Mesothelial cell of epicardium (in vitro differentiated cells): Measurements from ENCODE around the gene GPR42. TPM values are rescaled to one million over a fixed set of nuclear protein-coding genes. Genes with fewer than 3 reads are reported as not detected.

ENCODE experiments used
- DNase-seq, 2 experiments: peaks; one replicate each; pipeline ENCODE4 v3.0.0; 2021; ENCODE audit warnings: low spot score in 2 of 2; ENCODE audit not compliant: unreplicated experiment in 2 of 2
- H3K27ac Mint-ChIP-seq: 2 replicates; pipeline ENCODE4 v1.8.0; 2021; ENCODE audit warnings: mixed read lengths
- H3K27me3 Mint-ChIP-seq: 2 replicates; pipeline ENCODE4 v1.8.0; 2021; ENCODE audit warnings: low read depth, mixed read lengths
- H3K36me3 Mint-ChIP-seq: 2 replicates; pipeline ENCODE4 v1.8.0; 2021; ENCODE audit warnings: mixed read lengths
- H3K4me1 Mint-ChIP-seq: 2 replicates; pipeline ENCODE4 v1.8.0; 2021; ENCODE audit warnings: mixed read lengths
- H3K4me3 Mint-ChIP-seq: 2 replicates; pipeline ENCODE4 v1.8.0; 2021; ENCODE audit warnings: mild to moderate bottlenecking, moderate library complexity, mixed read lengths
- H3K9me3 Mint-ChIP-seq: 2 replicates; pipeline ENCODE4 v1.8.0; 2021; ENCODE audit warnings: mixed read lengths
- microRNA-seq: library from miRNA; unstranded; fragments of <30 nt; microRNA quantifications from one replicate; pipeline ENCODE4 v1.2.0, GENCODE V29; 2021; ENCODE audit warnings: inconsistent platforms, mixed read lengths
- total RNA-seq: library from RNA; stranded (reverse); gene quantifications from 3 replicates; pipeline ENCODE4 v1.2.1, GENCODE V29; 2021
- TF ChIP-seq, protein P1 (sequence below): fragments of 200-600 bp; sonication (generic); IDR thresholded peaks from one replicate; pipeline ENCODE4 v1.5.0; 2021; ENCODE audit warnings: antibody characterized with exemption; ENCODE audit not compliant: unreplicated experiment

The GPR42 gene
- total RNA-seq, 1 donor from 2014 or later, result not detected

DNA sequence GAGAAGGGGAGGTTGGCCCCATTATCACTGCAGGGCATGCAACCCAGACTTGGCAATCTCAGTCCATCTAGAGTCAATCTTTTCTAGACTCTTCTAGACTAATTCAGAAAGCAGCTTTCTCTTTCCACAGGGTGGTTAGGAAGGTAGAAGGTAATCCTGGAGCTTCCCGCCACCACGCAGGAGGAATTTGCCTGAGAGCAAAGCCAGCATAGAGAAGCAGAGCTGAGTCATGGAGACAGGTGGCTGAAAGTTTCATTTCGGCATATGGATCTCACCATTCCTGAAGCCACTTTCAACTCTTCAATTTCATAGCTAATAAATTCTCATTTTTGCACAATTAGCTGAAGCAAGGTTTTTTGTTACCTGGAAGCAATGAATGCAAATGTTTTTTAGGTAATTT, 48.2 kb downstream of the GPR42 start:
- TF ChIP-seq, protein P1, sequence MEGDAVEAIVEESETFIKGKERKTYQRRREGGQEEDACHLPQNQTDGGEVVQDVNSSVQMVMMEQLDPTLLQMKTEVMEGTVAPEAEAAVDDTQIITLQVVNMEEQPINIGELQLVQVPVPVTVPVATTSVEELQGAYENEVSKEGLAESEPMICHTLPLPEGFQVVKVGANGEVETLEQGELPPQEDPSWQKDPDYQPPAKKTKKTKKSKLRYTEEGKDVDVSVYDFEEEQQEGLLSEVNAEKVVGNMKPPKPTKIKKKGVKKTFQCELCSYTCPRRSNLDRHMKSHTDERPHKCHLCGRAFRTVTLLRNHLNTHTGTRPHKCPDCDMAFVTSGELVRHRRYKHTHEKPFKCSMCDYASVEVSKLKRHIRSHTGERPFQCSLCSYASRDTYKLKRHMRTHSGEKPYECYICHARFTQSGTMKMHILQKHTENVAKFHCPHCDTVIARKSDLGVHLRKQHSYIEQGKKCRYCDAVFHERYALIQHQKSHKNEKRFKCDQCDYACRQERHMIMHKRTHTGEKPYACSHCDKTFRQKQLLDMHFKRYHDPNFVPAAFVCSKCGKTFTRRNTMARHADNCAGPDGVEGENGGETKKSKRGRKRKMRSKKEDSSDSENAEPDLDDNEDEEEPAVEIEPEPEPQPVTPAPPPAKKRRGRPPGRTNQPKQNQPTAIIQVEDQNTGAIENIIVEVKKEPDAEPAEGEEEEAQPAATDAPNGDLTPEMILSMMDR, result no peak
- H3K4me3 Mint-ChIP-seq, result no peak overlapping the region
- peaks cover 37% of the 10 kb centered on the region for H3K27me3 Mint-ChIP-seq
- no peaks in the 10 kb centered on the region for H3K36me3 Mint-ChIP-seq
- no peak for DNase-seq
- H3K27ac Mint-ChIP-seq, result no peak overlapping the region
- H3K9me3 Mint-ChIP-seq, result no peaks in the 10 kb centered on the region
- H3K4me1 Mint-ChIP-seq, result peaks cover 6% of the 10 kb centered on the region

DNA sequence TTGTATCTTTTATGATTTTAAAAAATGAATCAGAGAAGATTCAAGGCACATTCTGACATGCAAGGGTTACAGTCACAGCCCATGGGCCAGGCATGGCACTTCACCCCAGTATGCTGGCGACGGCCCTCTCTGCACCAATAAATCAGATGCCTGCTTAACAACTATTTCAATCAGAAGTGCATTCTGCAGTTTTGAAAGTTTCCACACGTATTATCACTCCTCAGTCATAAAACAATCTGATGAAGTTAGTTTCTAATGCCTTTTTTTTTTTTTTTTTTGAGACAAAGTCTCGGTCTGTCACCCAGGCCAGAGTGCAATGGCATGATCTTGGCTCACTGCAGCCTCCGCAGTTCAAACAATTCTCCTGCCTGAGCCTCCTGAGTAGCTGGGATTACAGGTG, 48.9 kb downstream of the GPR42 start:
- no peak overlapping the region for H3K4me3 Mint-ChIP-seq
- TF ChIP-seq, protein P1, result no peak
- H3K9me3 Mint-ChIP-seq, result no peaks in the 10 kb centered on the region
- no peaks in the 10 kb centered on the region for H3K36me3 Mint-ChIP-seq
- H3K27ac Mint-ChIP-seq, result no peak overlapping the region
- no peak for DNase-seq
- peaks cover 6% of the 10 kb centered on the region for H3K4me1 Mint-ChIP-seq
- peaks cover 34% of the 10 kb centered on the region for H3K27me3 Mint-ChIP-seq

DNA sequence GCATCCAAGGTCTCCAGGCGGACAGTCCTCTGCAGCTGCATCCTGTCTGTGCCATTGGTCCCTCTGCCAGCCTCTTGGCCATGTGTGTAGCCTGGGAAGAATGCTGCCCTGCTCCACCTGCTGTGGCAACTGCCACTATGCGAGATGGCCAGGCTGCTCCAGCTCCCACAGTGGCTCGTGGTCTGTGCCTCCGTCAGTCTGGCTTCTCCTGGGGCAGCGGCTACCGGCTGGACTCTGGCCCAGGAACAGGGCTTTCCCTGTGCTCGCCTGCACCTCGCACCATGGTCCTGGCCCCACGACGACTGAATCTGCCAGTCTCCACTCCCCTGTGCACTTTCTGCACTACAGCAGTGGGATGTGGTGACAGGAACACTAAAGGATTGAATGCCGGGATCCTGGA, 50.5 kb downstream of the GPR42 start:
- Mint-ChIP-seq H3K27me3 (peaks cover 24% of the 10 kb centered on the region), H3K4me1 (peaks cover 6% of the 10 kb centered on the region), H3K4me3 (no peak overlapping the region), H3K36me3 (no peaks in the 10 kb centered on the region), H3K9me3 (no peaks in the 10 kb centered on the region), H3K27ac (no peak overlapping the region)
- DNase-seq, result no peak
- TF ChIP-seq, protein P1, result no peak

Small RNA genes lying within 50 kb of the gene (microRNA-seq; reads per million reads assigned to microRNA genes)
- 2.1 reads per million for gene MIR5196

Other genes with a start within 250 kb of the GPR42 start
- gene LGI4, start 236.0 kb upstream of the GPR42 start, total RNA-seq, result 1.1 to 2.0 TPM (median 1.4 TPM) in 3 replicates
- gene FXYD1, start 232.2 kb upstream of the GPR42 start, total RNA-seq, result 2.8 to 4.3 TPM (median 3.6 TPM) in 3 replicates
- 0.41 to 1.3 TPM (median 0.69 TPM) in 3 replicates for gene FXYD7, start 227.8 kb upstream of the GPR42 start, total RNA-seq
- gene FXYD5, start 216.3 kb upstream of the GPR42 start, total RNA-seq, result 23.1 to 27.0 TPM (median 24.7 TPM) in 3 replicates
- not detected in 3 replicates for gene FAM187B, start 142.3 kb upstream of the GPR42 start, total RNA-seq
- gene LSR, start 122.1 kb upstream of the GPR42 start, total RNA-seq, result 48.9 to 54.7 TPM (median 51.9 TPM) in 3 replicates
- 135 to 154 TPM (median 137 TPM) in 3 replicates for gene USF2, start 102.1 kb upstream of the GPR42 start, total RNA-seq
- gene HAMP, start 88.5 kb upstream of the GPR42 start, total RNA-seq, result 1.2 to 1.6 TPM (median 1.4 TPM) in 3 replicates
- 19.2 to 26.1 TPM (median 22.7 TPM) in 3 replicates for gene MAG, start 78.9 kb upstream of the GPR42 start, total RNA-seq
- gene CD22, start 41.9 kb upstream of the GPR42 start, total RNA-seq, result 54.6 to 59.9 TPM (median 56.3 TPM) in 3 replicates
- 0.96 to 1.3 TPM (median 1.2 TPM) in 3 replicates for gene FFAR1, start 23.2 kb upstream of the GPR42 start, total RNA-seq
- 0.27 to 0.31 TPM in 2 of 3 replicates, not detected in the other for gene FFAR3, start 12.6 kb upstream of the GPR42 start, total RNA-seq
- gene FFAR2, start 77.2 kb downstream of the GPR42 start, total RNA-seq, result not detected in 3 replicates
- 1.9 to 3.3 TPM (median 2.5 TPM) in 3 replicates for gene KRTDAP, start 119.4 kb downstream of the GPR42 start, total RNA-seq
- gene DMKN, start 142.6 kb downstream of the GPR42 start, total RNA-seq, result 161 to 172 TPM (median 171 TPM) in 3 replicates
- 0.32 to 0.49 TPM (median 0.47 TPM) in 3 replicates for gene SBSN, start 157.2 kb downstream of the GPR42 start, total RNA-seq
- gene GAPDHS, start 162.4 kb downstream of the GPR42 start, total RNA-seq, result not detected in 3 replicates
- gene TMEM147, start 174.6 kb downstream of the GPR42 start, total RNA-seq, result 82.2 to 82.7 TPM (median 82.3 TPM) in 3 replicates
- 0.11 to 0.22 TPM (median 0.16 TPM) in 3 replicates for gene ATP4A, start 192.6 kb downstream of the GPR42 start, total RNA-seq
- gene PMIS2, start 215.1 kb downstream of the GPR42 start, total RNA-seq, result not detected in 3 replicates
- 28.7 to 33.8 TPM (median 29.0 TPM) in 3 replicates for gene HAUS5, start 241.7 kb downstream of the GPR42 start, total RNA-seq